HCT116 (cell line): ENCODE measurements around the gene ZNRF2. TPM values are rescaled to one million over a fixed set of nuclear protein-coding genes. Genes with fewer than 3 reads are reported as not detected.

Experiments
- ATAC-seq: fragments of 200-7000 bp; cut with Tn5 transposase; 2 replicates; pipeline ENCODE4 v1.9.1; 2020; ENCODE audit warnings: mild to moderate bottlenecking, moderate library complexity
- BruUV-seq: library from RNA; stranded (reverse); fragments of 400-500 nt; replicated peaks from 2 replicates; lab custom pipeline; 2021; lab: Mats Ljungman, UMichigan
- CTCF ChIA-PET: fragments of 300-600 bp; sonication (Branson Sonifier 250); formaldehyde crosslinking; loops from one replicate; lab custom pipeline; 2021; ENCODE audit warnings: antibody characterized with exemption; lab: Charles Lee
- POLR2A ChIA-PET: fragments of 300-600, 350-600 bp; sonication (Branson Sonifier 250); formaldehyde crosslinking; loops from one replicate; lab custom pipeline; 2021; ENCODE audit warnings: antibody characterized with exemption; lab: Charles Lee
- RAD21 ChIA-PET, 2 experiments: fragments of 300-600 bp; sonication (Branson Sonifier 250); formaldehyde crosslinking; loops; one replicate each; lab custom pipeline; 2023; ENCODE audit warnings: low total read pairs in 2 of 2; ENCODE audit not compliant: uncharacterized antibody in 2 of 2, unreplicated experiment in 2 of 2, low non-redundant PET in 1 of 2; lab: Charles Lee
- DNase-seq: peaks from one replicate; pipeline ENCODE4 v3.0.0-alpha.2; 2010; ENCODE audit warnings: low read depth, low spot score
- H2AFZ ChIP-seq: fragments of 200-600 bp; shearing (Covaris generic), sonication (generic); 2 replicates; pipeline ENCODE4 v1.6.1; 2017; ENCODE audit warnings: low read depth, mixed run types, mixed read lengths, antibody characterized with exemption, low read length; ENCODE audit not compliant: poor library complexity, severe bottlenecking
- H3K27ac ChIP-seq: 2 replicates; pipeline ENCODE4 v1.5.1; 2012; ENCODE audit warnings: low read depth, low read length
- H3K27me3 ChIP-seq: fragments of 200-600 bp; sonication (generic); 2 replicates; pipeline ENCODE4 v1.6.1; 2016; ENCODE audit warnings: mixed run types, low read length, mixed read lengths; ENCODE audit not compliant: insufficient read depth
- H3K36me3 ChIP-seq, 2 experiments: fragments of 200-500 bp in 1 of 2; fragments of 200-600 bp in 1 of 2; sonication (Bioruptor generic) in 1 of 2; sonication (generic) in 1 of 2; 2 replicates each; pipeline versions ENCODE4 v1.5.1 to v1.6.1; 2014 to 2016; ENCODE audit warnings: low read length in 2 of 2, inconsistent platforms in 1 of 2, mixed read lengths in 1 of 2, mixed run types in 1 of 2; ENCODE audit not compliant: insufficient read depth in 2 of 2, control insufficient read depth in 1 of 2
- H3K4me1 ChIP-seq, 2 experiments: fragments of 200-600 bp in 1 of 2; sonication (generic) in 1 of 2; 2 replicates each; pipeline versions ENCODE4 v1.5.1 to v1.6.1; 2012 to 2017; ENCODE audit warnings: low read length in 2 of 2, inconsistent platforms in 1 of 2, mild to moderate bottlenecking in 1 of 2, mixed read lengths in 1 of 2, mixed run types in 1 of 2, moderate library complexity in 1 of 2; ENCODE audit not compliant: insufficient read depth in 2 of 2, control insufficient read depth in 1 of 2
- H3K4me2 ChIP-seq: fragments of 200-600 bp; sonication (generic); 2 replicates; pipeline ENCODE4 v1.6.1; 2017; ENCODE audit warnings: mixed run types, low read length, mixed read lengths
- H3K4me3 ChIP-seq, 2 experiments: fragments of 200-600 bp in 1 of 2; sonication (generic) in 1 of 2; replicated peaks in 1 of 2; 2 replicates each; pipeline ENCODE4 v1.5.1; 2011 to 2016; ENCODE audit warnings: low read length in 2 of 2, control low read depth in 1 of 2, low read depth in 1 of 2, mild to moderate bottlenecking in 1 of 2, mixed read lengths in 1 of 2, mixed run types in 1 of 2
- H3K79me2 ChIP-seq: fragments of 200-600 bp; sonication (generic); 2 replicates; pipeline ENCODE4 v1.6.1; 2017; ENCODE audit warnings: mild to moderate bottlenecking, mixed run types, low read length, moderate library complexity, mixed read lengths; ENCODE audit not compliant: insufficient read depth
- H3K9ac ChIP-seq: fragments of 200-600 bp; sonication (generic); 2 replicates; pipeline ENCODE4 v1.6.1; 2016; ENCODE audit warnings: low read length, mixed read lengths
- H3K9me2 ChIP-seq: fragments of 200-600 bp; sonication (generic), shearing (Covaris generic); 2 replicates; pipeline ENCODE4 v1.6.1; 2017; ENCODE audit warnings: mixed run types, mild to moderate bottlenecking, moderate library complexity; ENCODE audit not compliant: insufficient read depth
- H3K9me3 ChIP-seq, 2 experiments: fragments of 200-500 bp in 1 of 2; fragments of 200-600 bp in 1 of 2; sonication (Bioruptor generic) in 1 of 2; sonication (generic) in 1 of 2; 2 replicates each; pipeline ENCODE4 v1.6.1; 2014 to 2017; ENCODE audit warnings: low read length in 2 of 2, mixed read lengths in 2 of 2, inconsistent platforms in 1 of 2, low read depth in 1 of 2, mild to moderate bottlenecking in 1 of 2, mixed run types in 1 of 2, moderate library complexity in 1 of 2; ENCODE audit not compliant: control insufficient read depth in 1 of 2, insufficient read depth in 1 of 2
- H4K20me1 ChIP-seq: fragments of 200-600 bp; sonication (generic), shearing (Covaris generic); 2 replicates; pipeline ENCODE4 v1.6.1; 2017; ENCODE audit warnings: mixed run types, mild to moderate bottlenecking, moderate library complexity; ENCODE audit not compliant: insufficient read depth
- ATF3 ChIP-seq: IDR thresholded peaks from 2 replicates; pipeline ENCODE4 v1.6.1; 2012
- CBX3 ChIP-seq: IDR thresholded peaks from 2 replicates; pipeline ENCODE4 v1.6.1; 2012; ENCODE audit warnings: low read depth
- CTCF ChIP-seq, 3 experiments: fragments of 200-600 bp in 1 of 3; sonication (generic) in 1 of 3; IDR thresholded peaks in 2 of 3; conservative IDR thresholded peaks in 1 of 3; 2 replicates each; pipeline ENCODE4 v1.5.1; 2012 to 2017; ENCODE audit warnings: low read depth in 2 of 3, low read length in 2 of 3, antibody characterized with exemption in 1 of 3, borderline replicate concordance in 1 of 3, control low read depth in 1 of 3, mild to moderate bottlenecking in 1 of 3, mixed read lengths in 1 of 3, mixed run types in 1 of 3, moderate library complexity in 1 of 3; ENCODE audit not compliant: insufficient read depth in 1 of 3
- EGR1 ChIP-seq: IDR thresholded peaks from 2 replicates; pipeline ENCODE4 v1.6.1; 2012; ENCODE audit warnings: low read depth
- ELF1 ChIP-seq: IDR thresholded peaks from 2 replicates; pipeline ENCODE4 v1.6.1; 2012; ENCODE audit warnings: low read depth, borderline replicate concordance
- EZH2 ChIP-seq: fragments of 200-600 bp; sonication (generic); IDR thresholded peaks from 2 replicates; pipeline ENCODE4 v1.6.1; 2017; ENCODE audit warnings: antibody characterized with exemption, mixed run types
- EZH2phosphoT487 ChIP-seq: fragments of 200-600 bp; IDR thresholded peaks from 2 replicates; pipeline ENCODE4 v1.6.1; 2018; ENCODE audit warnings: antibody characterized with exemption, borderline replicate concordance
- FOSL1 ChIP-seq: IDR thresholded peaks from 2 replicates; pipeline ENCODE4 v1.6.1; 2012; ENCODE audit warnings: low read depth
- JUND ChIP-seq: IDR thresholded peaks from 2 replicates; pipeline ENCODE4 v1.6.1; 2012
- POLR2A ChIP-seq: IDR thresholded peaks from 2 replicates; pipeline ENCODE4 v1.7.0; 2011; ENCODE audit warnings: borderline replicate concordance; ENCODE audit not compliant: insufficient read depth, insufficient read length; ENCODE audit errors: extremely low read depth
- POLR2AphosphoS5 ChIP-seq: IDR thresholded peaks from 2 replicates; pipeline ENCODE4 v1.6.1; 2011; ENCODE audit warnings: mild to moderate bottlenecking, low read depth, low read length, moderate library complexity
- RAD21 ChIP-seq: IDR thresholded peaks from 2 replicates; pipeline ENCODE4 v1.6.1; 2012; ENCODE audit warnings: low read depth, mild to moderate bottlenecking
- REST ChIP-seq: IDR thresholded peaks from 2 replicates; pipeline ENCODE4 v1.6.1; 2012; ENCODE audit warnings: low read depth
- SP1 ChIP-seq: IDR thresholded peaks from 2 replicates; pipeline ENCODE4 v1.6.1; 2012; ENCODE audit warnings: low read depth
- SRF ChIP-seq: IDR thresholded peaks from 2 replicates; pipeline ENCODE4 v1.6.1; 2012; ENCODE audit warnings: low read depth
- TCF7L2 ChIP-seq: IDR thresholded peaks from 2 replicates; pipeline ENCODE4 v1.7.0; 2011; ENCODE audit warnings: borderline replicate concordance, inconsistent platforms; ENCODE audit not compliant: insufficient read depth, insufficient read length; ENCODE audit errors: extremely low read depth
- YY1 ChIP-seq: IDR thresholded peaks from 2 replicates; pipeline ENCODE4 v1.6.1; 2011; ENCODE audit warnings: low read length, low read depth, moderate library complexity, mild to moderate bottlenecking; ENCODE audit not compliant: insufficient replicate concordance; ENCODE audit errors: extremely low read depth
- ZBTB33 ChIP-seq: IDR thresholded peaks from 2 replicates; pipeline ENCODE4 v1.6.1; 2011; ENCODE audit warnings: mild to moderate bottlenecking, low read length, moderate library complexity; ENCODE audit not compliant: insufficient replicate concordance; ENCODE audit errors: extremely low read depth
- ZFX ChIP-seq: fragments of 450-650 bp; IDR thresholded peaks from 2 replicates; pipeline ENCODE4 v1.6.1; 2017
- intact Hi-C: fragments of 100-400 bp; cut with micrococcal nuclease; formaldehyde crosslinking; loops from 2 replicates; pipeline ENCODE4 v1.10.0; 2022
- total RNA-seq: library from RNA; stranded (reverse); gene quantifications from one replicate; pipeline ENCODE4 v1.2.1, GENCODE V29; 2021; ENCODE audit not compliant: unreplicated experiment

Gene ZNRF2
- total RNA-seq, 1 experiment from 2014 or later: 10.2 TPM

- RAD21 ChIA-PET: no interaction called here
- no peak for DNase-seq
- Histone ChIP-seq H3K9ac (no peak overlapping the region), H3K27ac (no peak overlapping the region), H3K4me2 (no peak overlapping the region), H3K9me3 (no peaks in the 10 kb centered on the region), H4K20me1 (no peaks in the 10 kb centered on the region), H3K9me2 (no peaks in the 10 kb centered on the region; the same call in 1 of the 2 replicates), H3K4me3 (no peak overlapping the region), H3K79me2 (peaks cover 33% of the 10 kb centered on the region), H3K36me3 (no peaks in the 10 kb centered on the region), H3K27me3 (no peaks in the 10 kb centered on the region), H3K4me1 (peaks cover 0 to 5% of the 10 kb centered on the region in 2 experiments; a peak in 2 of 4 replicates), H2AFZ (no peak overlapping the region)
- TF ChIP-seq SRF (no peak), ATF3 (no peak), CBX3 (no peak), POLR2AphosphoS5 (no peak), EZH2 (no peak), CTCF (IDR thresholded peaks at IDR 0.05 in 2 of 3, conservative IDR thresholded peaks at IDR 0.05 in 1 of 3; ENCODE audit: borderline replicate concordance in 1 of 3, insufficient read depth in 1 of 3, low read depth in 2 of 3, low read length in 2 of 3) (no peak), SP1 (no peak), FOSL1 (no peak), REST (no peak), EGR1 (no peak), JUND (no peak), ELF1 (no peak), ZBTB33 (no peak), TCF7L2 (no peak), ZFX (no peak), RAD21 (no peak), EZH2phosphoT487 (no peak), POLR2A (no peak), YY1 (no peak)
- intact Hi-C loops: no loop called here
- CTCF ChIA-PET: no interaction called here
- BruUV-seq: no TSS peak
- ATAC-seq: no peak
- POLR2A ChIA-PET: no interaction called here
Observed at GRCh38 chr7:30313348-30313747, 29.0 kb downstream of the ZNRF2 start.
